SK-N-SH (cell line): ENCODE measurements around the gene HS6ST3. TPM values are rescaled to one million over a fixed set of nuclear protein-coding genes. Genes with fewer than 3 reads are reported as not detected.
A peak's percentile ranks its signal among the peaks of the same experiment; 100 is the strongest.

Experiments used
- CTCF ChIA-PET: fragments of 300-600, 350-600 bp; formaldehyde crosslinking; extraction: SDS; loops from one replicate; lab custom pipeline; 2021; lab: Yijun Ruan, JAX
- POLR2A ChIA-PET: fragments of 350-600 bp; sonication (Branson Sonifier 250); formaldehyde crosslinking; extraction: SDS; loops from one replicate; lab custom pipeline; 2020; ENCODE audit warnings: antibody characterized with exemption, inconsistent platforms; lab: Yijun Ruan, JAX
- DNase-seq: peaks from one replicate; pipeline ENCODE4 v3.0.0; 2012
- H2AFZ ChIP-seq: fragments of 200-600 bp; sonication (generic); 2 replicates; pipeline ENCODE4 v1.8.1; 2016; ENCODE audit warnings: antibody characterized with exemption, mild to moderate bottlenecking, low read depth
- H3F3A ChIP-seq: fragments of 200-600 bp; sonication (generic); replicated peaks from 2 replicates; pipeline ENCODE3; 2016; ENCODE audit warnings: antibody characterized with exemption, mild to moderate bottlenecking; ENCODE audit not compliant: insufficient read depth
- H3K27ac ChIP-seq, 2 experiments: fragments of 200-500 bp in 1 of 2; fragments of 200-600 bp in 1 of 2; sonication (Bioruptor generic) in 1 of 2; sonication (generic), shearing (Covaris generic) in 1 of 2; 2 replicates each; pipeline versions ENCODE4 v1.5.1 to v1.6.1; 2014 to 2016; ENCODE audit warnings: low read depth in 2 of 2, inconsistent platforms in 1 of 2, low read length in 1 of 2, mild to moderate bottlenecking in 1 of 2, mixed read lengths in 1 of 2
- H3K27me3 ChIP-seq: fragments of 200-600 bp; sonication (generic), shearing (Covaris generic); 2 replicates; pipeline ENCODE4 v1.6.1; 2016; ENCODE audit warnings: mixed run types; ENCODE audit not compliant: insufficient read depth
- H3K36me3 ChIP-seq, 2 experiments: fragments of 200-500 bp in 1 of 2; fragments of 200-600 bp in 1 of 2; sonication (Bioruptor generic) in 1 of 2; sonication (generic) in 1 of 2; replicated peaks in 1 of 2; 2 replicates each; pipeline versions ENCODE3 to v1.5.1; 2014 to 2016; ENCODE audit warnings: low read length in 1 of 2, mild to moderate bottlenecking in 1 of 2; ENCODE audit not compliant: insufficient read depth in 2 of 2, control insufficient read depth in 1 of 2
- H3K4me1 ChIP-seq, 2 experiments: fragments of 200-500 bp in 1 of 2; fragments of 200-600 bp in 1 of 2; sonication (Bioruptor generic) in 1 of 2; sonication (generic), shearing (Covaris generic) in 1 of 2; 2 replicates each; pipeline versions ENCODE4 v1.5.1 to v1.6.1; 2014 to 2016; ENCODE audit warnings: low read depth in 1 of 2, low read length in 1 of 2, mixed run types in 1 of 2; ENCODE audit not compliant: insufficient read depth in 2 of 2, control insufficient read depth in 1 of 2
- H3K4me2 ChIP-seq: fragments of 200-600 bp; sonication (generic), shearing (Covaris generic); 2 replicates; pipeline ENCODE4 v1.6.1; 2017; ENCODE audit warnings: mixed run types
- H3K4me3 ChIP-seq, 2 experiments: fragments of 200-500 bp in 1 of 2; fragments of 200-600 bp in 1 of 2; sonication (Bioruptor generic) in 1 of 2; sonication (generic), shearing (Covaris generic) in 1 of 2; 2 replicates each; pipeline versions ENCODE4 v1.5.1 to v1.8.1; 2014 to 2016; ENCODE audit warnings: low read depth in 2 of 2, inconsistent platforms in 1 of 2, low read length in 1 of 2, mild to moderate bottlenecking in 1 of 2, mixed read lengths in 1 of 2, moderate library complexity in 1 of 2
- H3K79me2 ChIP-seq: fragments of 200-600 bp; sonication (generic); 2 replicates; pipeline ENCODE4 v1.8.1; 2017; ENCODE audit warnings: mild to moderate bottlenecking; ENCODE audit not compliant: insufficient read depth
- H3K9ac ChIP-seq: fragments of 200-600 bp; sonication (generic); 2 replicates; pipeline ENCODE4 v1.6.1; 2017; ENCODE audit warnings: mixed run types
- H3K9me2 ChIP-seq: fragments of 200-600 bp; sonication (generic); 2 replicates; pipeline ENCODE4 v1.6.1; 2017; ENCODE audit warnings: mixed run types
- H3K9me3 ChIP-seq: fragments of 200-600 bp; sonication (generic); 2 replicates; pipeline ENCODE4 v1.6.1; 2017; ENCODE audit warnings: mixed run types, mild to moderate bottlenecking, moderate library complexity
- H4K20me1 ChIP-seq: fragments of 200-600 bp; sonication (generic); 2 replicates; pipeline ENCODE4 v1.6.1; 2017; ENCODE audit warnings: mild to moderate bottlenecking, mixed run types; ENCODE audit not compliant: insufficient read depth
- CTCF ChIP-seq: fragments of 200-600 bp; sonication (generic); IDR thresholded peaks from 2 replicates; pipeline ENCODE4 v1.6.1; 2017; ENCODE audit warnings: antibody characterized with exemption, mild to moderate bottlenecking, moderate library complexity
- ELF1 ChIP-seq: IDR thresholded peaks from 2 replicates; pipeline ENCODE4 v1.4.0; 2012
- EZH2phosphoT487 ChIP-seq: fragments of 200-600 bp; sonication (generic); IDR thresholded peaks from 2 replicates; pipeline ENCODE4 v1.6.1; 2017; ENCODE audit warnings: low read depth, mixed run types, mild to moderate bottlenecking, antibody characterized with exemption, moderate library complexity, borderline replicate concordance
- FOSL2 ChIP-seq: IDR thresholded peaks from 2 replicates; pipeline ENCODE4 v1.4.0; 2012; ENCODE audit warnings: low read depth, mild to moderate bottlenecking, moderate library complexity, borderline replicate concordance
- FOXM1 ChIP-seq: IDR thresholded peaks from 2 replicates; pipeline ENCODE4 v1.4.0; 2012; ENCODE audit warnings: low read depth, mild to moderate bottlenecking
- JUND ChIP-seq: IDR thresholded peaks from 2 replicates; pipeline ENCODE4 v1.4.0; 2012
- MAX ChIP-seq: IDR thresholded peaks from 2 replicates; pipeline ENCODE4 v1.4.0; 2012; ENCODE audit warnings: low read depth
- MEF2A ChIP-seq: IDR thresholded peaks from 2 replicates; pipeline ENCODE4 v1.4.0; 2012; ENCODE audit warnings: low read depth, borderline replicate concordance
- MXI1 ChIP-seq: IDR thresholded peaks from 2 replicates; pipeline ENCODE4 v1.6.1; 2012; ENCODE audit warnings: mild to moderate bottlenecking, low read depth, low read length, improper control_type of control experiment
- RXRA ChIP-seq: IDR thresholded peaks from 2 replicates; pipeline ENCODE4 v1.4.0; 2012; ENCODE audit warnings: low read depth, mild to moderate bottlenecking, borderline replicate concordance
- WGBS: methylation state at CpG from one replicate; pipeline ENCODE4 v1.1.6; 2017; ENCODE audit warnings: low lambda C conversion rate; 5-methylcytosine and 5-hydroxymethylcytosine counted together
- polyA plus RNA-seq, 3 experiments: library from polyadenylated mRNA; depleted of rRNA; stranded (reverse); fragments of >200 nt; gene quantifications; 2 replicates each; pipeline ENCODE4 v1.2.3, GENCODE V29; 2012

Gene HS6ST3
- polyA plus RNA-seq, 1 of the 3 experiments (the other 2 are of a cell fraction), result under 0.01 TPM

- ChIA-PET POLR2A (no interaction called here), CTCF (no interaction called here)
- Histone ChIP-seq H3K9ac (no peak overlapping the region), H3F3A (no peaks in the 10 kb centered on the region), H3K4me3 (no peak overlapping the region), H3K27me3 (no peaks in the 10 kb centered on the region), H3K4me2 (no peak overlapping the region), H3K36me3 (no peaks in the 10 kb centered on the region), H3K79me2 (no peaks in the 10 kb centered on the region), H2AFZ (no peak overlapping the region), H3K27ac (no peak overlapping the region), H3K9me2 (0 out of 2 replicates have a peak, but pooled peaks cover under 1% of the 10 kb centered on the region), H3K4me1 (no peaks in the 10 kb centered on the region), H3K9me3 (no peaks in the 10 kb centered on the region), H4K20me1 (no peaks in the 10 kb centered on the region)
- no peak for DNase-seq
- 36% methylated on average over 8 of the region's 8 CpGs for WGBS
- TF ChIP-seq RXRA (no peak), MAX (no peak), CTCF (no peak), ELF1 (no peak), MXI1 (no peak), EZH2phosphoT487 (no peak), FOSL2 (no peak), JUND (no peak), MEF2A (no peak), FOXM1 (no peak)
- TF ChIP-seq, all 33 proteins: peak for 0
These were observed 556.8 kb downstream of the HS6ST3 start for GRCh38 chr13:96646515-96647211.

- WGBS, result 17% methylated on average over 3 of the region's 3 CpGs
- H3K27me3 ChIP-seq, result no peaks in the 10 kb centered on the region
- H3K36me3 ChIP-seq, result no peaks in the 10 kb centered on the region
- no peak for DNase-seq
- TF ChIP-seq CTCF (peak; percentile 13; the same call in 1 of the 2 replicates), FOXM1 (no peak)
- ChIA-PET POLR2A (no interaction called here), CTCF (no interaction called here)
- H3K27ac ChIP-seq, result no peak overlapping the region
- no peaks in the 10 kb centered on the region for H3K4me1 ChIP-seq
- H3K9me2 ChIP-seq, result no peaks in the 10 kb centered on the region
- no peak overlapping the region for H3K9ac ChIP-seq
- no peak overlapping the region for H2AFZ ChIP-seq
- no peaks in the 10 kb centered on the region for H3F3A ChIP-seq
- no peak overlapping the region for H3K4me2 ChIP-seq
- H4K20me1 ChIP-seq, result no peaks in the 10 kb centered on the region
- H3K4me3 ChIP-seq, result no peak overlapping the region
- H3K79me2 ChIP-seq, result no peaks in the 10 kb centered on the region
- H3K9me3 ChIP-seq, result no peaks in the 10 kb centered on the region
These were observed 560.5 kb downstream of the HS6ST3 start for GRCh38 chr13:96650301-96650886.
